HG03342 (cell line): ENCODE results near the gene ARHGEF19.
"Not testable (repeated sequence)": the region's sequence is repeated elsewhere in the genome, so short reads cannot be mapped to it uniquely, and the experiment has no call there.

ENCODE experiments used
- ATAC-seq: cut with Tn5 transposase; IDR thresholded peaks from one replicate; pipeline ENCODE4 v1.9.1; 2021; ENCODE audit warnings: mild to moderate bottlenecking, moderate library complexity; ENCODE audit not compliant: unreplicated experiment

The ARHGEF19 gene

DNA sequence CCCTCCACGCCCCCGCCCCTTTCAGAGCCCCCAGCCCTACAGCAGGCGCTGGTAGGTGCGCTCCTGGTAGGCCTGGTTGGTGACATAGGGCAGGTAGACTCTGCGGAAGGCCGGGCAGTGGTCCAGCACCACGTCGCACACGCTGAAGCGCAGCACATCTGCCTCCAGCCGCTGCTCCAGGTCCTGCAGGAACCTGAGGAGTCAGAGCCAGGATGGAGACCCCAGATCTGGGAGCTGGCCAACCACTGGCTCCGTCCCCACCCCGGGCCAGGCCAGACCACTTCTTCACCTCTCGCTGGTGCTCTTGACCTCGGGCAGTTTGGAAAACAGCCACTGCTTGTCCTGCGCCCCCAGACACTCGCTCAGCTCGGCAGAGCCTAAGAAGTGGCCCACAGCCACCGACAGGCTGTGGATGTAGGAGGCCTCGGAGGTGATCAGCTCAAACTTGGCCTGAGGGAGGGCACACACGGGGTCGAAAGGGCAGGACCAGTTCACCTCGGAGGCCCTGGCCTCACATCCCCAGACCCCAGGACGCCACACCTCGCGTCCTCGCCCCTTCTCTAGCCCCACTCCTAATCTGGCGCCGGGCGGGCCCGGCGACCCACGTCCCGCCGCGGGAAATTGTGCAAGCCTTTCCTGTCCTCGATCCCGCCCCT is 6.4 kb downstream of the ARHGEF19 start:
- peak; percentile 7 for ATAC-seq

DNA sequence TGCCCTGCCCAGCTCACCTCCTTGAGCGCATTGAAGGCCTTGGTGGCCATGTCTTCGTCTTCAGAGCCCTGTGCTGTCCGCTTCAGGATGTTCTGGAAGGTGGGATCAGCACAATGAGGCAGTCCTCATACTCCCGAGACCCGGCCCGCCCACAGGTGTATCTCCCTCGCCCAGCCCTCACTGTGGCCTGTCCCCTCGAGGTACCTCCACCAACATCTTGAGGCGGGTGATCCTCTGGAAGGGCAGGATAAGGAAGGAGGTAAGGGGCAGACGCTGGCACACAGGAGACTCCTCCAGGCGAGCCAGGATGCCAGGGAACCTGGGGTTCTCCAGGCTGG is 7.1 kb downstream of the ARHGEF19 start:
- ATAC-seq, result no peak

DNA sequence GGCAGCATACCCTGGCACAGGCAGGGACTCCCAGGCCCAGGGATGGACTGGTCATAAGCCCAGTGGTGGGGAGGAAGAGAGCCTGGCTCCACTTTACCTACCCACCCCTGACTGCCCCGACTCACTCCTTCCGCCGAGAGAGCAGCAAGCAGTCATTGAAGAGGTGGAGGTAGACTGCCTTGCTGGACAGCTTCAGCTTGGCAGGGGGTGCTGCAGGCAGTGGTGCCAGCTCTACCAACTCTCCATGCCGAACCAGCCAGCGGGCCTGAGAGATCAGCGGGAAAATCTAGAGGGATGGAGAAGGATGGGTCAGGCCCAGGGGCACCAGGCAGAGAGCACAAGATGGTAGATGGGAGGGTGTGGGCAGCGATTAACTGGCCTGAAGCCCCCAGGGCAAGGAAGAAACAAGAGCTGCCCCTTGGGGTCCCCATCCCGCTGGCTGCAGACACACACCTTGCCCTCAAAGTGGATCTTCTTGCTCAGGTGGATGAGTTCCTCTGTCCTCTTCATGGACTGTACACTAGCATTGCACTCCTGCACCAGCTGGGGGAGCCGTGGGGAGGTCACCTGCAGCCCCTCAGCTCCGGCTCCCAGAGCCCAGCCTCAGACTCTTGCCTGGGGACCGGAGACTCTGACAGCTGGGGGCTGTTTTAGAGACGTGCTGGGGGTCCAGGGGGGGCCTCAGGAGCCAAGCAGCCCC is 7.7 kb downstream of the ARHGEF19 start:
- ATAC-seq, result no peak

DNA sequence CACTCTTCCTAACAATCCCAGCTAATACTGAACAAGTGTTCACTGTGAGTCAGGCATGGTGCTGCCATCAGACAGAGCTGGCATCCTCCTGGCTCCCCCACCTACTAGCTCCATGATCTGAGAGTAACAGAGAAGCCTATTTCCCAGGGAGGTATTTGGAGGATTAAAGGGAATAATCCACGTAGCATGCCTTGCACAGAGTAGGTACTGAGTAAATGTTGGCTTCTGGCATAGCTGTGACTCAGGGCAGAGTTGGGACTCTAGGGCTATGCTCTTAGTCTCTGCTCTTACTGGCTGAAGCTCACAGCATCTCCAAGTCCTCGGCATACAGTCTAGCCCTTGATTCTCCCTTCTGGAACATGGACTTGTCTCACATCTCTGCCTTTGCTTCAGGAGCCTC is 8.2 kb downstream of the ARHGEF19 start:
- no peak for ATAC-seq

DNA sequence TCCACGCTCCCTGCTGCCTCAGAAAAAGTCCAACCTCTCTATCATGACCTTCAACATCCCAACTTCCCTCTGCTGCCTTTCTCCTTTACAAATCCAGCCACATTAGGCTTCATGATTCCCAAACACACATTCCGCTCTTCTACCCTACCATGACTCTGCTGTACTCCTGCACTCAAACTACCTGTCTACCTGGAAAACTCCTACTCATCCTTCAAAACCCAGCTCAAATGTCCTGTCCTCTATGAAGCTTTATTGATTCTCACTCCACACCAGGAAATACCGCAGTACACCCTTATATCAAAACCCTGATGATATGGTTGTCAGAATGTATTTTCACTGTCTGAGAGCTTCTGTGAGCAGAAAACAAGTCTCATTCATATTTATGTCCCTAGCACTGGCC is 8.9 kb downstream of the ARHGEF19 start:
- ATAC-seq, result no peak

DNA sequence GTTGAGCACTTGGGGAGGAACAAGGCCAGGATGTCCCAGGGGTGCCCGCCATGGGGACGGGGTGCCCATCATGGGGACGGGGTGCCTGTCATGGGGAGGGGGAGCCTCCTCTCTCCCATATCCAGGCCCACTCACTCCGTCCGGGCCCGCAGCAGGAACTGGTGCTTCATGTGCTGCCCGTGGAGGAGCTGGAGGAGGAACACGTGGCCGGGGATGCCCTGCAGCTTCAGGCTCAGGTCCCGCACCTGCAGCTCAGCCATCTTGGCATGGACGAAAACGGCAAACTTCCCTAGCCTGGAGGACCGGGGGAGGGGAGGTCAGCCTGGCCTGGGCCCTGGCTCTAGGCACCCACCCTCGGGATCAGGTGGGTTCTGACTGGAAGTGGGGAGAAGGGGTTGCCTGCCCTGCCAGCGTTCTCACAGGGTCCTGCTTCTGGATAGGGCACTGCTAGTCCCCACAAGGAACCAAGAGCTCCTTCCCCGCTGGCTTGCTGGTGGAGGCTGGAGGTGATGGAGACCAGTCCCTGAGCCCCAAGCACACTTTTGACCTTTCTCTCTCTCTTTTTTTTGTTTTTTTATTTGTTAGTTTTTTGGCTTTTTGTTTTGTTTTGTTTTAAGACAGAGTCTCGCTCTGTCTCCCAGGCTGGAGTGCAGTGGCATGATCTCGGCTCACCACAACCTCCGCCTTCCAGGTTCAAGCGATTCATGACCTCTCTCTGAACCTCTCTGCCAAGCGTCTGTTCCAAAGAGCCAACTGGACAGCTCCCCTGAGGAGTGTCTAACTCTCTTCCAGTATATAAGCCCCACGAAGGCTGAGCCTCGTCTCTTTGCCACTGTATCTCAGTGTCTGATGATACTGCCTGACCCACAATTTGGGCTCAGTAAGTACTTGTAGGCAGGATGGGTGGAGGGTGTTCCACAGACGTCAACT is 9.9 kb downstream of the ARHGEF19 start:
- no peak for ATAC-seq

DNA sequence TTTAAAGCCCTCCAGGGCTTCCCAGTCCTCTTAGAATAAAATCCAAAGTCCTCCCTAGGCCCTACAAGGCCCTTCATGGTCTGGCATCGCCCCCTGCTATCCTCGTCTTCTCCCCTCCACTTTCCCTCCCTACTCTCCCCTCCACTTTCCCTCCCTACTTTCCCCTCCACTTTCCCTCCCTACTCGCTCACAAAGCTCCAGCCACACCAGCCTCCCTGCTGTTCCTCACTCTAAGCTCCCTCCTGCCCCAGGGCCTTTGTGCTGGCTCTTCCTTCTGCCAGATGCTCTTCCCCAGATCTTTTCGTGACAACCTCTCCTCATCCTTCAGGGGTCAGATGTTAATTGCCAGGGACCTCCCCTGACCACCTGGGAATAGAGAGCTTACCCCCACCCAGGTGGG is 12.8 kb downstream of the ARHGEF19 start:
- no peak for ATAC-seq

DNA sequence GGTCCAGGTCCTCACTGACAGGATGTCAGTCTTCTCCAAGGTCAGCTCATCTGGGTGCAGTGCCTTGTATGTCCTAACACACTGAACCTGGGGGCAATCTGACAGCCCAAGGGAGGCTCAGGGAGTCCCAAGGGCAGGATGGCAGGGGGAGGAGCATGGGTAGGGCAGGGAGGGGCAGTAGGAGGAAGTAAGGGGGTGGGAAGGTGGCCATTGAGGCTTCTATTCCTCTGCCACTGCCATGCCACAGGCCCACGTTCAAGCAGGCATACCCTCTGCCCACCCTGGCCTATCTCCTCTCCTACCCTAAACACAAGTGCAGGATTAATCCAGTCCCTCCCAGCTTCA is 13.3 kb downstream of the ARHGEF19 start:
- no peak for ATAC-seq

DNA sequence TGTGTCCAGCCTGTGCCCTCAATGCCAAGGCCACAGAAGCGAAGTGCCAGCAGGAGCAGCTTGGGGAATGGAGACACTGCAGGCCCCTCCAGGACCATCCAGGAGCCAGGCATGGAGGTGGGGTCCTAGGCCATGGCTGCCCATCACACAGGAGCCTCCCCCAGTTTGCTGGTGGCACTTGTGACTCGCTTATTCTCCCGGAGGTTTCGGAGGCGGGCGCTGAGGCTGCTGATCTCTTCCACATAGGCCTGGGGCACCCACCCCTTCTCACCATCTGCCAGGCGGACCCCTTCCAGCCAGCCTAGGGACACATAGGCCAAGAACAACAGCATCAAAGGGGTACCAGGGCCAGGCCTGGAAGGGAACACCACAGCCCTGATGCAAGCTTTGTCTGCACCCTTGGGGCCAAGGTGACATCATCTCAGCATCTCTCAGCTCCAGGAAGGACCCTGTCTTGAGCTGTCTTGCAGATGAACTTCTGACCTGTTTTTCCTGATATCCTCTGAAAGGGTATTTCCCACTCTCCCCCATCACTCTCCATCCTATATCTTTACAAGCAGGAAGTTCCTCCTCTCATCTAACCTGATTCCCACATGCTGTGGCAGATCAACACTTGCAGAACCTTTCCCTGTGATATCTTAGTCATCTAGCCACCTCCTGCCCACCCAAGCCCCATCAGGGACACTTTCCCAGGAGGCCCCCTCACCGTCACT is 13.9 kb downstream of the ARHGEF19 start:
- ATAC-seq, result no peak

DNA sequence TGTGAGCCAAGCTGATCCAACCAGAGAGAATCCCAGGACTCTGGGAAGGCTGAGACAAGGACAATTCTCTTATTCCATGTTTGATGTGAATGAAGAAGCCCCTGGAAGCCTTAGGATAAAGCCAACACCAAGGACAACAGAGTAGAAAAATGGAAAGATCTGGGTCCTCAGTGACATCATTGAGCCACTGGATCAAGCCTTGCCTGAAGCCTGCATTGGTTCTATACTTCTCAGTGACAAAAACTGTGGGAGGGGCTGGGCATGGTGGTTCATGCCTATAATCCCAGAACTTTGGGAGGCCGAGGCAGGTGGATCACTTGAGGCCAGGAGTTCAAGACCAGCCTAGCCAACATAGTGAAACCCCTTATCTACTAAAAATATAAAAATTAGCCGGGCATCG is 15.6 kb downstream of the ARHGEF19 start:
- no peak for ATAC-seq

DNA sequence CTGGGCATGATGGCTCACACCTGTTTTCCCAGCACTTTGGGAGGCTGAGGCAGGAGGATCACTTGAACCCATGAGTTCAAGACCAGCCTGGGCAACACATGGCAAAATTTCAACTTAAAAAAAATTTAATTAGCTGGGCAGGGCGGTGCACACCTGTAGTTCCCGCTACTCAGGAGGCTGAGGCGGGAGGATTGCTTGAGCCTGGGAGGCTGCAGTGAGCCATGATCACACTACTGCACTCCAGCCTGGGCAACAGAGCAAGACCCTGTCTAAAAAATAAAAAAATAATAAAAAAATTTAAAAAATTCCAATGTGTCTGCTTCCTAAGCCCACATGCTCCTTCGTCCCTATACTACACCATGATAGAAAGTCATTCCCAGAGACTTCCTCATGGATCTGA is 16.3 kb downstream of the ARHGEF19 start:
- ATAC-seq, result not testable (repeated sequence)

DNA sequence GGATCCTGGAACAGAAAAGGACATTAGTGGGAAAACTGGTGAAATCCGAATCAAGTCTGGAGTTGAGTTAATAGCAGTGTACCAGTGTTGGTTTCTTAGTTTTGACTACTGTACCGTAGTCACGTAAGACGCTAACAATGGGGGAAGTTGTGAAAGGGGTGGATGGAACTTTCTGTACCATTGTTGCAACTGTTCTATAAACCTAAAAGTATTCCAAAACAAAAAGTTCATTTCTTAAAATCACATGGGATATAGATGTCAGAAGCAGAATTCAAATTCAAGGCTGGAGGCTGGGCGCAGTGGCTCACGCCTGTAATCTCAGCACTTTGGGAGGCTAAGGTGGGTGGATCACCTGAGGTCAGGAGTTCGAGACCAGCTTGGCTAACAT is 16.9 kb downstream of the ARHGEF19 start:
- ATAC-seq, result no peak

DNA sequence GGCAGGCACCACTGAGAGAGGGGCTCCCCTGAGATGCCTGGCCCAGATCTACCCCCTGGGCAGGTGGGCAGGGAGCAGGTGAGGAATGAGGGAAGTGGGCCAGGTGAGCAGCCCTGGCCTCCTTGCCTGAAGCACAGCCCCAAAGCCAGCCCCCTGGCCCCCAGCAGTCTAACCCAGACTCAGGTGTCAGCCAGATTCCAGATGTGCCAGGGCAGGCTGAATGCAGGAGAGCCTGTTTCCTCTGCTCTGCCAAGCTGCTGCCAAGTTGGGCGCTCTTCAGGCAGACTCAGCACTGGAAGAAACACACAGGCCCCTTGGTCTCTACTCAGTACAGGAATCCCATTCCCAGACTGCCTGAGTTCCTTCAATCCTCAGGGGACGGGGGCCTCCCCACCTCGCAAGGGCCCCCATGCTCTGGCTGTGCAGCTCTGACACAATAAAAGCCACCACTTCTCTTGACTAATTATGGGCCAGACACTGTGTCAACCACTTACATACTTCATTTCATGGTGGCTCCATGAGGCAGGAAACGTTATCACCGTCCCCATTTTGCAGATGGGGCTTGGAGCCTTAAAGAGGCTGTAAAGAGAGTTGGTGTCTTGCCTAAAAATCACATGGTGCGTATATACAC is 20.4 kb downstream of the ARHGEF19 start:
- no peak for ATAC-seq

DNA sequence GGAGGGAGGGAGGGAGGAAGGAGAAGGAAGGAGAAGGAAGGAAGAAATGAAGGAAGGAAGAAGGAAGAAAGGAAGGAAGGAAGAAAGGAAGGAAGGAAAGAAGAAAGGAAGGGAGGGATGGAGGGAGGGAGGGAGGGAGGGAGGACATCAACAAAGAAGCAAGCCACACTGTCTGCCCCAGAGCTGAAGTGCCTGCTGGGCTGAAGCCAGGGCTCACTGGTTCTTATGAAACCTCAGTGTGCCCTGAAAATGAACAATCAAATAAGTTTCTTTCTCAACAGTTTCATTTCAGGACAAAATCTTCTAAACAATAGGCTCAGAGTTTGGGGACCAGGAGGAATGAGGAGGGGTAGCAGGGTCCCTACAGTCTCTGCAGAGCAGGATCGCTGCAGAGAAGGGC is 21.1 kb downstream of the ARHGEF19 start:
- ATAC-seq, result no peak

DNA sequence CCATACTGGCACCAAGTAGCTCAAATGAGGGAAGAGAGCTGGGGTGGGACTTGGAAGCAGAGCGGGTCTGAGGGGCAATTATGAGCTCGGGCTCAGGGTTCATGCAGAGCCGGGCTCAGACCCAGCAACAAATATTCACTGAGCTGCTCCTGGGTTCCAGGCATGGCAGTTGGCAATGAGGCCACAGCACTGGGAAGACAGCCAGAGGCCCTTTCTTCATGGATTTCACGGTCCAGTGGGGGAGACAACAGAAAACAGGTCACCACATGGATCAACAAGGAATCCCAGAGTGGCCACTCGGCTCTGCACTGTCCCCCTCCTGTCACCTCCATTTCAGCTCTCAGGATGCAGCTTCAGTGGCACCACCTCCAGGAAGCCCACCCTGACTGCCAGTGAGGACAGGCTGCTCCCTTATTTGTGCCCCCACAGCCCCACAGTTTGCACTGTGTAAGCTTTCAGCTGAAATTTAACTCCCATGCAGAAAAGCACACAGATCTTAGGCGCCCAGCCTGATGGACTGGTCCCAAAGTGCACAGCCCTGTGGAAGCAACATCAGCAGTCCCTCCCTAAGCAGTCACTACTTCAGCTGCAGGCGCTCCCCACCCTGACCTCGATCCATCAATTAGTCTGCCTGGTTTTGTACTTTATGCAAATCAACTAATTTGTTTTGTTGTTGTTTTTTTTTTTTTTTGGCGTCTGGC is 22.4 kb downstream of the ARHGEF19 start:
- ATAC-seq, result no peak

DNA sequence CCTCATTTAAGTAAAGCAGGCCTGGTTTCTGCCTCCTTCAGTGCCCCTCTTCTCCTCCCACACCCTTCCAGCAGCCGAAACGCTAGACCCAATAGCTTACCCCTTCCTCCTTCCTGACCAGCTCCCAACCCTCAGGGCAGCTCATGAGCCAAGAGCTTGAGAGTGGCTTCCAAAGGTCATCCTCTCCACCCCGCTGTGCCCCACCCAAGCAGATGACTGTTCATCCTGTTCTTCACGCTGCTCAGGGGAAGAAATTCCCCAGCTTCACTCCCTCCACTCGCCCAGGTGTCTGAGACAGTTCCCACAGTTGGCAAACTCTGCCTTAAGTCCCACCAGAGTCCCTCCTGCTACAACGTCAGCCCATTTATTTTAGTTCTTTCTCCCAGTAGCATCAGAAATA is 23.4 kb downstream of the ARHGEF19 start:
- no peak for ATAC-seq

DNA sequence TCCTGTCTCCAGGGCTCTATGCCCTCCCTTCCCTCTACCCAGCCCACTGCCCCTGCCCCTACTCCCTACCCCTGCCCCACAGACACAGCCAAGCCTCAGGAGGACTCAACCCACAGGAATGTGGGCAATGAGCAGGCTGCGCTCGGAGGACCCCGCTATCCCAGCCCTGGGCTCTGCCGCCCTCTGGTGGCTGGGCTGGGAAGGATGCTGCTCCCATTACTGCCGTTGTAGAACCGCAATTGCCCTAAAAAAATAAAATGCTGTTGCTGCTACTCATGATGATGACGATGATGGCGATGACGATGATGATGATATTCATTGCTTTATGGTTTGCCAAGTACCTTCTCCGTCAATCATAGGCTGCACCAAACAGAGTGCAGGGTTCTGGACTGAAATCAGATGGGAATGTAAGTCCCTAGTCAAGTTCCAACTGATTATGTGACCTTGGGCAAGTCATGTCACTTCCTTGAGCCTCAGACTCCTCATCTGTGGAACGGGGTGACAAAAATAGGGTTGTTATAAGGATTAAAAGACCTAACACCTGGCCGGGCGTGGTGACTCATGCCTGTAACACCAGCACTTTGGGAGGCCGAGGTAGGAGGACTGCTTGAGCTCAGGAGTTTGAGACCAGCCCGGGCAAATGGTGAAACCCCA is 24.6 kb downstream of the ARHGEF19 start:
- ATAC-seq, result peak; percentile 48

DNA sequence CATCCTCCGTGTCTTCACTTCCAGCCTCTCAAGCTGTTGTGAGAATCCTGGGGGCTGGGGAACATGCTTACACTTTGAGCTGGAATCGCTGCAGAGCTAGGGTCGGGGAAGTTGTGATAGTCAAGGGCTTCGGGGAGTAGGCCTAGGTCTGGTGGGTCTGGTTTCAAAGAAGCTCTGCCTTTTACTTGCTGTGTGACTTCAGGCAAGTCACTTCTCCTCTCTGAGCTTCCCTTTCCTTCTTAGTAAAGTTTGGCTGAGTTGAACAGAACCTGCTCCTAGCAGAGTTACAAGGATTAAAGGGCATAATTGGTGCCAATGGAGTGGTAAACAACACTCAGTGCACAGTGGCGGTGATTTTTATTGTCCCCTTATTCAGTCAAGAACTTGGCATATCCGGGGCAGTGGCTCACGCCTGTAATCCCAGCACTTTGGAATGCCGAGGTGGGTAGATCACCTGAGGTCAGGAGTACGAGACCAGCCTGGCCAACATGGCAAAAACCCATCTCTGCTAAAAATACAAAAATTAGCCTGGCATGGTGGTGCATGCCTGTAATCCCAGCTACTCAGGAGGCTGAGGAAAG is 25.7 kb downstream of the ARHGEF19 start:
- ATAC-seq, result no peak

DNA sequence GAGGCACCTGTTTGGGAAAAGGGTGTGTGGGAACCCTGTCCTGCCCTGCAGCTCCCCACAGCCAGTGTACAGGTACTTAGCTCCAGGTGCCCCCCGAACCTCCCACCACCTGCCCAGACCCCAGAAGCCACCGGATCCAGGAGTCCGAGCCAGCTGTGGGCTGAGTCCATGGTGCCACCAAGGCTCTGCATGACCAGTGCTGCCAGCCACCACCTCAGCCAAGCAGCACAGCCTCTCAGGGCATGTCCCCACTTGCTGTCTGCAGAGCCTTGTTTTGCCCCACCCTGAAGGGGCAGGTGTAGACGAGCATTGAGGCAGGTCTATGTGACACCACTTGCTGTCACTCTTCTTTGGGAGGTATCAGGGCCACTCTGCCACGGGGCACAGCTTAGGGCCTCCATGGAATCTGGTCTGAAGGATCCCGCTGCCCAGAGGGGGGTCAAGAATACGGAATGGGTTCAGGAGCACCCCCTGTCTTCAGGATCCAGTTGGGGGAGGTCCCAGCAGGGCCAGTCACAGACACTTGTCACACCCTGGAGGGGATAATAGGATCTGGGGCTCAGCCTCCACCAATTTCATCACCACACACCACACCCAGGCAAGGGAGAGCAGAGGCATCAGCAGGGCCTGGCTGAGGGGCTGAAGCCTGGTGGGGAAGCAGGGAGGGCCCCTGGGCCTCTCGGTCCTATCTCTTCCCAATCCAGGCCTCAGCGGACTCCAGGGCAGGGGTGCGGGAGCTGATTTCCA is 27.7 kb downstream of the ARHGEF19 start:
- ATAC-seq, result no peak
